BE2C (cell line): ENCODE results near the gene MAP4K5.
"Not testable (repeated sequence)": the region's sequence is repeated elsewhere in the genome, so short reads cannot be mapped to it uniquely, and the experiment has no call there.

Experiments used
- DNase-seq: peaks from one replicate; pipeline ENCODE4 v3.0.0-alpha.2; 2020
- H3K27me3 ChIP-seq: fragments of 250-450 bp; sonication (Bioruptor Pico); 2 replicates; pipeline ENCODE4 v1.5.1; 2020; ENCODE audit warnings: mild to moderate bottlenecking
- H3K36me3 ChIP-seq: fragments of 250-450 bp; sonication (Bioruptor Pico); 2 replicates; pipeline ENCODE4 v1.5.1; 2020; ENCODE audit warnings: mild to moderate bottlenecking
- H3K4me1 ChIP-seq: fragments of 250-450 bp; sonication (Bioruptor Pico); 2 replicates; pipeline ENCODE4 v1.5.1; 2020
- H3K4me3 ChIP-seq: 2 replicates; pipeline ENCODE4 v1.5.1; 2011; ENCODE audit warnings: low read depth, low read length
- H3K9me3 ChIP-seq: fragments of 250-450 bp; sonication (Bioruptor Pico); 2 replicates; pipeline ENCODE4 v1.5.1; 2020
- CTCF ChIP-seq: IDR thresholded peaks from 2 replicates; pipeline ENCODE4 v1.5.1; 2012; ENCODE audit warnings: mild to moderate bottlenecking, low read depth, low read length

The MAP4K5 gene

GRCh38 chr14:50510157-50510556, 22.2 kb downstream of the MAP4K5 start:
- no peak for DNase-seq
- Histone ChIP-seq H3K27me3 (no peaks in the 10 kb centered on the region), H3K36me3 (no peaks in the 10 kb centered on the region; the same call in 1 of the 2 replicates), H3K9me3 (no peaks in the 10 kb centered on the region), H3K4me3 (no peak overlapping the region), H3K4me1 (no peaks in the 10 kb centered on the region)
- TF ChIP-seq CTCF, result no peak

- H3K4me1 ChIP-seq, H3K4me3 ChIP-seq, H3K27me3 ChIP-seq, H3K9me3 ChIP-seq, DNase-seq: not testable (repeated sequence)
- peaks cover 10% of the 10 kb centered on the region for H3K36me3 ChIP-seq
Measured at GRCh38 chr14:50507078-50507477, 25.3 kb downstream of the MAP4K5 start.

- H3K9me3 ChIP-seq, result no peaks in the 10 kb centered on the region
- TF ChIP-seq CTCF, result no peak
- DNase-seq, result no peak
- peaks cover 16% of the 10 kb centered on the region for H3K36me3 ChIP-seq
- no peaks in the 10 kb centered on the region for H3K27me3 ChIP-seq
- no peak overlapping the region for H3K4me3 ChIP-seq
- no peaks in the 10 kb centered on the region for H3K4me1 ChIP-seq
Measured at GRCh38 chr14:50501642-50502041, 30.7 kb downstream of the MAP4K5 start.

GRCh38 chr14:50497351-50497750, 35.0 kb downstream of the MAP4K5 start:
- Histone ChIP-seq H3K27me3 (no peaks in the 10 kb centered on the region), H3K9me3 (no peaks in the 10 kb centered on the region), H3K4me1 (no peaks in the 10 kb centered on the region), H3K36me3 (peaks cover 6% of the 10 kb centered on the region), H3K4me3 (no peak overlapping the region)
- TF ChIP-seq CTCF, result no peak
- DNase-seq, result no peak

GRCh38 chr14:50489851-50490250, 42.5 kb downstream of the MAP4K5 start:
- H3K4me1 ChIP-seq, result no peaks in the 10 kb centered on the region
- H3K36me3 ChIP-seq, result peaks cover 10% of the 10 kb centered on the region
- DNase-seq, result no peak
- H3K27me3 ChIP-seq, result no peaks in the 10 kb centered on the region
- TF ChIP-seq CTCF, result no peak
- H3K9me3 ChIP-seq, result no peaks in the 10 kb centered on the region
- H3K4me3 ChIP-seq, result no peak overlapping the region

GRCh38 chr14:50488521-50488920, 43.8 kb downstream of the MAP4K5 start:
- H3K4me3 ChIP-seq, result no peak overlapping the region
- no peak for TF ChIP-seq CTCF
- H3K9me3 ChIP-seq, result no peaks in the 10 kb centered on the region
- H3K27me3 ChIP-seq, result no peaks in the 10 kb centered on the region
- peaks cover 14% of the 10 kb centered on the region for H3K36me3 ChIP-seq
- DNase-seq, result no peak
- H3K4me1 ChIP-seq, result no peaks in the 10 kb centered on the region

GRCh38 chr14:50479041-50479440, 53.3 kb downstream of the MAP4K5 start:
- peaks cover 14% of the 10 kb centered on the region for H3K36me3 ChIP-seq
- H3K9me3 ChIP-seq, result no peaks in the 10 kb centered on the region
- no peak for DNase-seq
- no peaks in the 10 kb centered on the region for H3K27me3 ChIP-seq
- no peak overlapping the region for H3K4me3 ChIP-seq
- no peaks in the 10 kb centered on the region for H3K4me1 ChIP-seq
- no peak for TF ChIP-seq CTCF
